ENCODE results near the gene MED13.
"Not testable (repeated sequence)": the region's sequence is repeated elsewhere in the genome, so short reads cannot be mapped to it uniquely, and the experiment has no call there.

The MED13 gene

DNA sequence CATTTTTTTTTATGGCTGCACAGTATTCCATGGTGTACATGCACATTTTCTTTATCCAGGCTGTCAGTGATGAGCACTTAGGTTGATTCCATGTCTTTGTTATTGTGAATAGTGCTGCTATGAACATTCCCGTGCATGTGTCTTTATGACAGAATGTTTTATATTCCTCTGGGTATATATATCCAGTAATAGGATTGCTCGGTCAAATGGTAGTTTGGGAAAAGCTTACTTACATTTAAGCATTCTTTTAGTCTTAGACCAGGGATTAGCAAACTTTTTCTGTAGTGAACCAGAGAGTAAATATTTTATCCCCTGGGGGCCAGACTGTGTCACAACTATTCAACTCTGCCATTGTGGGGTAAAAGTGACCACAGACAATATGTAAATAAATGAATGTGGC lies 40.2 kb downstream of the MED13 start:
- no peak for DNase-seq (ENCODE audit: insufficient read length, low spot score)
- no peak for FAIRE-seq
- TF ChIP-seq CTCF (IDR thresholded peaks at IDR 0.05; ENCODE audit: insufficient read depth, missing control alignments), result no peak

DNA sequence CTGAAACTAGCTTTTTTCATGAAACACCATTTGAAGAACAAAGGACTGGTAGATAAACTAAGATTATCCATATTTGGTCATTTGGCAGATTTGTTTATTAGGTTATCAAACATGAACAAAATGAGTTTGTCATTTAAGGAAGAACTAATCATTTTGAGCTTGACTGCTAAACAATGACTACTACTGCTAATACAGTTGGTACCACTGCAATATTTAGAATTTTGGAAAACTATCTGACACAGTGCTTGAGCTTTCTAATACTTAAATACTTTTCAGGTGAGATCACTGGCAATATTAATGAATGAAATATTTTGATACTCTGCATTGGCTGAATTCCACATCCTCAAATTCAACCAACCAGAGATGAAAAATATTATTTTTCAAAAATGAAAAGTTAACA lies 47.2 kb downstream of the MED13 start:
- DNase-seq (ENCODE audit: insufficient read length, low spot score), result no peak
- no peak for TF ChIP-seq CTCF (IDR thresholded peaks at IDR 0.05; ENCODE audit: insufficient read depth, missing control alignments)
- FAIRE-seq, result no peak

DNA sequence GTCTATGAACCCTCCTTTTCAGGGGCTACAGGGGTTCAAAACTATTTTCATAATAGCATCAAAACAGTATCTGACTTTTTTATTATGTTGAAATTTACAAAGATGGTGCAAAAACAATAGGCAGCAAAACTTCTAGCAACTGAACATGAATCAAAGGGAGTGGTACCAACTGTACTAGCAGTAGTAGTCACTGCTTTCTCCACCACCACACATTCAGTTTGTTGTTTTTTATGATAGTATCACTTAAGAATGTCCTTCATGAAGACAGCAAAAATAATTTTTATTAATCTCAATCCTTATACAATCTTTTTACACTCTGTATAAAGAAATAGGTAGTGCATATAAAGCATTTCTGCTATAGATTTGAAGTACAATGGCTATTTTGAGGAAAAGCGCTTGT lies 47.6 kb downstream of the MED13 start:
- DNase-seq (ENCODE audit: insufficient read length, low spot score), result no peak
- no peak for FAIRE-seq
- TF ChIP-seq CTCF (IDR thresholded peaks at IDR 0.05; ENCODE audit: insufficient read depth, missing control alignments), result no peak

DNA sequence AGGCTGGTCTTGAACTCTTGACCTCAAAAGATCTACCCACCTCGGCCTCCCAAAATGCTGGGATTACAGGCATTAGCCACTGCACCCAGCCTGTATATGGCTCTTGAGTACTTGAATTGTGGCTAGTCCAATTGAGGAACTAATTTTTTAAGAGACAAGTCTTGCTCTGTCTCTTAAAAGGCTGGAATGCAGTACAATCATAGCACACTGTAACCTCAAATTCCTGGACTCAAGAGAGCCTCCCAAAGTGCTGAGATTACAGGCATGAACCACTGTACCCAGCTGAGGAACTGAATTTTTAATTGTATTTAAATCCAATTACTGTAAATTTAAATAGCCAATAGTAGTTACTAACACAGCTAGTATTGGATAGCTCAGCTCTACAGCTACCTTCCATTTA lies 50.6 kb downstream of the MED13 start:
- TF ChIP-seq CTCF (IDR thresholded peaks at IDR 0.05; ENCODE audit: insufficient read depth, missing control alignments), result no peak
- DNase-seq (ENCODE audit: insufficient read length, low spot score), result no peak
- no peak for FAIRE-seq

DNA sequence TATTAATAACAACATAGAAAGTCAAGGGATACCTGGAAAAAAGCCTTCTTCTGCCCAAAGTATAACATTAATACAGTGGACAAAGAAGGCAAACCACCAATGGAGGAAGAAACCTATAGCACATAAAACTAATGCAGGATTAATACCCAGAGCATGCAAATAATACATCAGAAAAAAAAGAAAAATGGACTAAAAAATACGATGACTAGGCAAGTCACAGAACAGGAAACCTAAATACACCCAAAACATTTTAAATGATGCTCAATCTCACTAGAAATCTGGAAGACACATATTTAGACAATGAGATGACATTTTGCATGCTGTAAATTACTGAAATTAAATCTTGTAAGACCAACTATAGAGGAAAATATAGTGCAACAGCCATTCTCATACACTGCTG lies 55.9 kb downstream of the MED13 start:
- TF ChIP-seq CTCF (IDR thresholded peaks at IDR 0.05; ENCODE audit: insufficient read depth, missing control alignments), result no peak
- DNase-seq (ENCODE audit: insufficient read length, low spot score) (no peak), FAIRE-seq (no peak)

DNA sequence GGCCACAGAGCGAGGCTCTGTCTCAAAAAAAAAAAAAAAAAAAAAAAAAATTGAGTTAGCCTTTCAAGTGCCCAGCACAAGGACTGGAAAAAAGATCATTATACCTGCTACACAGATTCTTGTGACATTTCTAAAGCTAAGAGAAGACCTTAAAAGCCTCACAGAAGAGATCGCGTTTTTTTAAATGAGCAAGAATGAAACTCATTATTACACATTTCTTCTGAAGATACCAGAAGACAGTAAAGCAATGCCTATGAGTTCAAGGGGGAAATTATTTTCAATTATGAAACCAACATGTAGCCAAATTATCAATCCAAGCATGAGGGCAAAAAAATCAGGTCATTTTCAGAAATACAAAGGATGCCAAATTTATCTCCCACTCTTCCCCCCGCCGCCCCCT lies 56.8 kb downstream of the MED13 start:
- DNase-seq (ENCODE audit: insufficient read length, low spot score), result no peak
- TF ChIP-seq CTCF (IDR thresholded peaks at IDR 0.05; ENCODE audit: insufficient read depth, missing control alignments), result no peak
- FAIRE-seq, result no peak

- DNase-seq (ENCODE audit: insufficient read length, low spot score), result no peak
- FAIRE-seq, result no peak
- TF ChIP-seq CTCF (IDR thresholded peaks at IDR 0.05; ENCODE audit: insufficient read depth, missing control alignments), result no peak
These were observed 60.7 kb downstream of the MED13 start for GRCh38 chr17:62004388-62004787.

- FAIRE-seq; DNase-seq (ENCODE audit: insufficient read length, low spot score): not testable (repeated sequence)
These were observed 61.9 kb downstream of the MED13 start for GRCh38 chr17:62003141-62003540.
